Measurements from ENCODE around the gene TEKTIP1. TPM values are rescaled to one million over a fixed set of nuclear protein-coding genes. Genes with fewer than 3 reads are reported as not detected.

The TEKTIP1 gene
- total RNA-seq, 4 donors from 2014 or later, result 1.4 TPM; not detected in 3

DNA sequence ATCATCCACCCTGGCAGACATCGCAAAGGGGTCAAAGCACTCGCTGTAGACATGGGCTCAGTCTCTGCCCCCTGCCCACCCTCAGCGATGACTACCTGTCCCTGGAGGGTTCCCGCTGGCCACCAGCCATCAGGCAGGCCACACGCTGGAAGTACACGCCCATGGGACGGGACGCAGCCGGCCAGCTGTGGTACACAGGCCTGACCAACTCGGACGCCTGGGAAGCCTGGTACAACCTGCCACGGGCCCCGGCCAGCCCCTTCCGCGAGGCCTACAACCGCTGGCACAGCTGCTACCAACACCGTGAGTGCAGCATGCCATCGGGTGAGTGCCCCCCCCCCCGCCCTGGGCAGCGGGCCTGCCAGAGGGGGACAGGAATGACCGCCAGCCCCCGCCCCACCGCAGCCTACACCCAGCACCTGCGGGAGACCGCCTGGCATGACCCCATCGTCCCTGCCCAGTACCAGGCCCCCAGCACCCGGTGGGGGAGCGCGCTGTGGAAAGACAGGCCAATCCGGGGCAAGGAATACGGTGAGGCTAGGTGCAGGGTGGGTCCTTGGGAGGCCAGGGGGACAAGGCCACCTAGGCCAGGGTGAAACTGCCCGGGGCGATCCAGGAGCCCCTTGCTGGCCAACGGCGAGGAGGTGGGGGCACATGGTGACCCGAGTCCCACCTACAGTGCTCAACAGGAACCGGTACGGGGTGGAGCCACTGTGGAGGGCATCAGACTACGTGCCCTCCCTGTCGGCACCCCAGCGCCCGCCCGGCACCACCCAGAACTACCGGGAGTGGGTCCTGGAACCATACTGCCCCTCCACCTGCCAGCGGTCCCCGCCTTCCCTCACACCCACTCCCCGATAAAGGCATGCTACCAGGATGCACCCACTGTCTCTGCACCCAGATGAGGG, 4.4 kb downstream of the TEKTIP1 start:
- no peak for ATAC-seq (ENCODE audit: low FRiP score)
- TF ChIP-seq CTCF (IDR thresholded peaks at IDR 0.05), result no peak
- no peak for DNase-seq (ENCODE audit: low spot score)

DNA sequence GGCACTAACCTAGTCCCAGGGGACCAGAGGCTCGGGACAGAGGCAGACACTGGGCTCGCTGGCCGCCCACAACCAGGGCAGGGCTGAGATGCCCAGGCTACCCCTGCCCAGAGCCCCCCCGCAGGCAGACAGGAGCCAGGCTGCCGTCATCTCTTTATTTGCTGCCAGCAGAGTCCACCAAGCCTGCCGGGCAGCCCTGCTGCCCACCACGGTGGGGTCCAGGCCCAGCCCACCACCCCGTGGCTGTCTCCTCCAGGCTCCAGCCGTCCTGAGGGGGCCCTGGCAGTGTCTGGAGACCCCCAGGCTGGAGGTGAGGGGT, 5.0 kb downstream of the TEKTIP1 start:
- DNase-seq (ENCODE audit: low spot score), result no peak
- ATAC-seq (ENCODE audit: low FRiP score), result no peak
- TF ChIP-seq CTCF (IDR thresholded peaks at IDR 0.05), result no peak

DNA sequence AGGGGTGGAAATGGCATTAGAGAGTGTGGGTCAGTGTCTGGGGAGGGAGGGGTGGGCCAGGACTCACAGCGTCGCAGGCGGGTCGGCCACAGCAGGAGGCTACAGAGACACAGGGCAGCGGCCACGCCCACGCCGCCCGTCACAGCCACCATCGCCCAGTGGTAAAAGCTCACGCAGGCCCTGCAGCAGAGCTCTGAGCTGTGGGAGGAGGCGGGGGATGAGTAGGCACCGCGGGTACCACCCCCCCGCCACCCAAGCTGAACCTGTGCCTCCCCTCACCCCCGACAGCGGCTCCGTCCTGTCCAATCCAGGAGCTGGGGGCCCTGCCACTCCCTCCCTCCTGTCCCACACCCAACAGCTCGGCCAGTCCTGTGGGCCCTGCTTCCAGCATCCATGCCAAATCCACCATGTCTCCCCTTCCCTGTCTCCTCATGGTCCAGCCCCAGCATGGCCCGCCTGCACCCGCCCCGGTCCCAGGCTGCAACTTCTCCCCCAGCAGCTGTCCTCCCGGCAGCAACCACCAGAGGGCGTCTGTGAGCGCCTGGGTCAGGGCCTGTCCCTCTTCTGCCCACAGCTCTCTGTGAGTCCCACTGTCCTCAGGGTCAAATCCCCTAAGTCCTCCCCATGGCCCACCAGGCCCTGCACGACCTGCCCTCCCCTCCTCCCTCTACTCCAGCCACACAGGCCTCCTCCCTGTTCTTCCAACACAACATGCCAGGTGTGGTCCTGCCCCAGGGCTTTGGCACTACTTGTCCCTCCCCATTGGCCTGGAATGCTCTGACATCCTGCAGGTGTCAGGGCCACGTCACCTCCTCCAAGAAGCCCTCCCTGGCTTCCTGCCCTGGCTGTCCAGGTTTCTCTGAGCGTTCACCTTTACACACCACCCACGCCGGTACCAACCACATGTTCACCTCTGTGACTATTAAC, 6.0 kb downstream of the TEKTIP1 start:
- DNase-seq (ENCODE audit: low spot score), result peak; percentile 87
- no peak for ATAC-seq (ENCODE audit: low FRiP score)
- peak in 1 of 3 donors; percentile 47 for TF ChIP-seq CTCF (IDR thresholded peaks at IDR 0.05)

GRCh38 chr19:3545669-3546034, 6.7 kb downstream of the TEKTIP1 start:
- DNase-seq (ENCODE audit: low spot score) (no peak), ATAC-seq (ENCODE audit: low FRiP score) (no peak)
- no peak for TF ChIP-seq CTCF (IDR thresholded peaks at IDR 0.05)

DNA sequence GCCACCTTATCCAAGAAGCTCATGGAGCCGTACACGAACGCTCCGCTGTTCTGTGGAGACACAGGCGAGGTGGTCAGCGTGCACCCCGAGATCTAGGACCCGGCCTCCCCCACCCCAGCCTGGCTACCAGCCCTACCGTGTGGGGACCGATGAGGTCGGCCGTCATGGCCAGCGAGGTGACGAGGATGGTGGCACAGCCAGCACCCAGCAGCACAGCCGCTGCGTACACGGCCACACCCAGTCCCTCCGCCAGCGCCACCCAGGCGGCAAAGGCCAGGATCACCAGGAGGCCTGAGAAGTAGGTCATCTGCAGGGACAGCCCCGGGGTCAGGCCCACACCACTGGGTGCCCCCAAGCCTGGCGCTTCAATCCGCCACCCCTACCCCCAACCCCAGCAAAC, 7.1 kb downstream of the TEKTIP1 start:
- ATAC-seq (ENCODE audit: low FRiP score) (no peak), DNase-seq (ENCODE audit: low spot score) (no peak)
- no peak for TF ChIP-seq CTCF (IDR thresholded peaks at IDR 0.05)

DNA sequence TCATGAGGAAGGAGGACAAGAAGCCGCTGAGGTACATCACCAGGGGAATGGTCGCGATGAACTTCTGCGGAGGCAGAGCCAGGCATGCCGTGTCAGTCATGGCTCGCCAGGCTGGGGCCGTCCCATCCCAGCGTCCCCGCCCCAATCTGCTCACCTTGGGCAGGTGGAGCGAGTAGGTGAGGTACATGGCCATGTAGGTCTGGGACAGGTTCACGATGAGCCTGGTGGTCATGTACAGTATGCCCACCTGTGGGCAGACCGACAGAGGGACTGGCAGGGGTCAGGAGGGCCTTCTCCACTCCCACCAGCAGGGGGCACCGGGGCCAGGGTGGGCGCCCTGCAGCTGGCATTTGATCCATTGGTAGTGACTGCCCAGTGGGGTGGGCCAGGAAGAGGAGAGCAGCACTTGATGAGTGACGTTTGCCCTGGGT, 8.3 kb downstream of the TEKTIP1 start:
- no peak for ATAC-seq (ENCODE audit: low FRiP score)
- TF ChIP-seq CTCF (IDR thresholded peaks at IDR 0.05), result no peak
- no peak for DNase-seq (ENCODE audit: low spot score)
